HEK293 (cell line): Measurements from ENCODE around the gene MYO1E.

ENCODE experiments used
- BCL11A ChIP-seq: fragments of 450-650 bp; formaldehyde crosslinking; IDR thresholded peaks from 2 replicates; pipeline ENCODE4 v1.5.1; 2016; ENCODE audit warnings: low read depth, missing biosample characterization, missing genetic modification characterization
- CTCF ChIP-seq: fragments of 450-650 bp; formaldehyde crosslinking; IDR thresholded peaks from 2 replicates; pipeline ENCODE4 v1.5.1; 2016; ENCODE audit warnings: missing biosample characterization, missing genetic modification characterization
- SP3 ChIP-seq: fragments of 450-650 bp; formaldehyde crosslinking; IDR thresholded peaks from 2 replicates; pipeline ENCODE4 v1.5.1; 2016; ENCODE audit warnings: missing biosample characterization, missing genetic modification characterization
- TCF7L2 ChIP-seq: IDR thresholded peaks from 2 replicates; pipeline ENCODE4 v1.6.1; 2011; ENCODE audit warnings: low read depth, mild to moderate bottlenecking, inconsistent platforms, low read length, moderate library complexity, borderline replicate concordance
- ZBTB7A ChIP-seq: fragments of 450-650 bp; formaldehyde crosslinking; IDR thresholded peaks from 2 replicates; pipeline ENCODE4 v1.5.1; 2016; ENCODE audit warnings: low read depth, missing biosample characterization, missing genetic modification characterization
- ZNF112 ChIP-seq: fragments of 450-650 bp; formaldehyde crosslinking; IDR thresholded peaks from 2 replicates; pipeline ENCODE4 v1.5.0; 2017; ENCODE audit warnings: missing biosample characterization, missing genetic modification characterization
- ZNF214 ChIP-seq: fragments of 450-650 bp; formaldehyde crosslinking; IDR thresholded peaks from 2 replicates; pipeline ENCODE4 v1.5.1; 2017; ENCODE audit warnings: missing biosample characterization, mild to moderate bottlenecking, missing genetic modification characterization, borderline replicate concordance
- ZNF302 ChIP-seq: fragments of 450-650 bp; formaldehyde crosslinking; IDR thresholded peaks from 2 replicates; pipeline ENCODE4 v1.5.1; 2016; ENCODE audit warnings: missing biosample characterization, missing genetic modification characterization, low read depth
- ZNF510 ChIP-seq: fragments of 450-650 bp; formaldehyde crosslinking; IDR thresholded peaks from 2 replicates; pipeline ENCODE4 v1.5.1; 2018; ENCODE audit warnings: mild to moderate bottlenecking, missing genetic modification characterization, missing biosample characterization; ENCODE audit not compliant: insufficient replicate concordance
- ZNF664 ChIP-seq: fragments of 450-650 bp; formaldehyde crosslinking; IDR thresholded peaks from 2 replicates; pipeline ENCODE4 v1.5.1; 2016; ENCODE audit warnings: missing biosample characterization, missing genetic modification characterization

DNA sequence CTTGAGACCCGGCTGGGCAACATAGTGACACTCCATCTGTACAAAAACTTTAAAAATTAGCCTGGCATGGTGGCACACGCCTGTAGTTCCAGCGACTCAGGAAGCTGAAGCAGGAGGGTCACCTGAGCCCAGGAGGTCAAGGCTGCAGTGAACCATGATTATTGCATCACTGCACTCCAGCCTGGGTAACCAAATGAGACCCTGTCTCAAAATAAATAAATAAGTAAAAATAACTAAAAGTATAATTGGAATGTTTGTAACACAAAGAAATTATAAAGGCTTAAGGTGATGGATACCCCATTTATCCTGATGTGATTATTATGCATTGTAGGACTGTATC, 38.6 kb downstream of the MYO1E start:
- TF ChIP-seq ZNF112 (no peak), BCL11A (tag by site-specific recombination) (no peak), ZNF302 (no peak), CTCF (tag by site-specific recombination) (no peak), ZBTB7A (tag by site-specific recombination) (no peak), SP3 (no peak), ZNF214 (tag by site-specific recombination) (no peak), ZNF664 (tag by site-specific recombination) (no peak), TCF7L2 (no peak), ZNF510 (tag by site-specific recombination) (no peak)
